HEK293T (cell line): ENCODE measurements around the gene MATCAP1.

Experiments used
- CTCF ChIA-PET: fragments of 350-600 bp; formaldehyde crosslinking; extraction: SDS; loops from one replicate; lab custom pipeline; 2021; ENCODE audit warnings: antibody characterized with exemption, inconsistent platforms; lab: Yijun Ruan, JAX
- POLR2A ChIA-PET: fragments of 350-600 bp; formaldehyde crosslinking; extraction: SDS; loops from one replicate; lab custom pipeline; 2020; ENCODE audit warnings: antibody characterized with exemption, inconsistent platforms; lab: Yijun Ruan, JAX
- DNase-seq: peaks from one replicate; pipeline ENCODE4 v3.0.0; 2012; ENCODE audit warnings: mixed read lengths; ENCODE audit errors: extremely low spot score
- ARNT ChIP-seq: fragments of 450-650 bp; IDR thresholded peaks from 2 replicates; pipeline ENCODE4 v1.6.1; 2017; ENCODE audit warnings: mild to moderate bottlenecking
- BHLHE40 ChIP-seq: fragments of 450-650 bp; IDR thresholded peaks from 2 replicates; pipeline ENCODE4 v1.6.1; 2016; ENCODE audit warnings: mild to moderate bottlenecking, moderate library complexity, borderline replicate concordance
- CTBP1 ChIP-seq: fragments of 450-650 bp; IDR thresholded peaks from 2 replicates; pipeline ENCODE4 v1.6.1; 2016; ENCODE audit warnings: borderline replicate concordance
- ELF4 ChIP-seq: fragments of 450-650 bp; IDR thresholded peaks from 2 replicates; pipeline ENCODE4 v1.6.1; 2017; ENCODE audit warnings: antibody characterized with exemption
- FOXA1 ChIP-seq: fragments of 450-650 bp; IDR thresholded peaks from 2 replicates; pipeline ENCODE4 v1.6.1; 2016; ENCODE audit warnings: mild to moderate bottlenecking
- FOXK2 ChIP-seq: fragments of 450-650 bp; IDR thresholded peaks from 2 replicates; pipeline ENCODE4 v1.6.1; 2016; ENCODE audit warnings: mild to moderate bottlenecking
- FOXM1 ChIP-seq: fragments of 450-650 bp; IDR thresholded peaks from 2 replicates; pipeline ENCODE4 v1.6.1; 2017; ENCODE audit warnings: mild to moderate bottlenecking, borderline replicate concordance
- HDGF ChIP-seq: fragments of 450-650 bp; IDR thresholded peaks from 2 replicates; pipeline ENCODE4 v1.6.1; 2017; ENCODE audit warnings: antibody characterized with exemption, borderline replicate concordance
- L3MBTL2 ChIP-seq: fragments of 450-650 bp; conservative IDR thresholded peaks from 2 replicates; pipeline ENCODE4 v1.6.1; 2016; ENCODE audit warnings: mild to moderate bottlenecking
- LEF1 ChIP-seq: fragments of 450-650 bp; IDR thresholded peaks from 2 replicates; pipeline ENCODE4 v1.6.1; 2017; ENCODE audit warnings: mild to moderate bottlenecking, borderline replicate concordance
- NFRKB ChIP-seq: fragments of 450-650 bp; IDR thresholded peaks from 2 replicates; pipeline ENCODE4 v1.6.1; 2016; ENCODE audit warnings: mild to moderate bottlenecking, moderate library complexity
- PKNOX1 ChIP-seq: fragments of 450-650 bp; IDR thresholded peaks from 2 replicates; pipeline ENCODE4 v1.6.1; 2016
- SP1 ChIP-seq: fragments of 450-650 bp; IDR thresholded peaks from 2 replicates; pipeline ENCODE4 v1.6.1; 2017
- SUZ12 ChIP-seq: fragments of 450-650 bp; IDR thresholded peaks from 2 replicates; pipeline ENCODE4 v1.6.1; 2016; ENCODE audit warnings: mild to moderate bottlenecking
- TARDBP ChIP-seq: fragments of 450-650 bp; IDR thresholded peaks from 2 replicates; pipeline ENCODE4 v1.6.1; 2016
- ZNF384 ChIP-seq: fragments of 450-650 bp; IDR thresholded peaks from 2 replicates; pipeline ENCODE4 v1.6.1; 2016

MATCAP1 gene

GRCh38 chr16:67177743-67178699, 5.7 kb downstream of the MATCAP1 start:
- ChIA-PET CTCF (no interaction called here), POLR2A (no interaction called here)
- DNase-seq: peak; percentile 59
- TF ChIP-seq FOXM1: no peak

GRCh38 chr16:67176662-67177061, 7.1 kb downstream of the MATCAP1 start:
- TF ChIP-seq TARDBP: no peak
- no peak for TF ChIP-seq CTBP1
- TF ChIP-seq ELF4: no peak
- TF ChIP-seq HDGF: no peak
- no peak for TF ChIP-seq NFRKB
- no peak for TF ChIP-seq ZNF384
- CTCF ChIA-PET: interaction anchor here (0.5 kb wide), 1 partner anchor 248 kb away, joined by 3 read pairs; no protein-coding TSS in a partner anchor
- DNase-seq: no peak
- POLR2A ChIA-PET: no interaction called here

GRCh38 chr16:67174706-67175231, 9.0 kb downstream of the MATCAP1 start:
- POLR2A ChIA-PET: interaction anchor here (0.9 to 1.0 kb wide), 3 partner anchors 16 to 23 kb away, joined by 3 read pairs; no protein-coding TSS in a partner anchor

GRCh38 chr16:67173808-67174705, 9.7 kb downstream of the MATCAP1 start:
- no peak for TF ChIP-seq ZNF384
- TF ChIP-seq FOXA1: no peak
- TF ChIP-seq HDGF: no peak
- no peak for TF ChIP-seq FOXM1
- TF ChIP-seq FOXK2: no peak
- no peak for TF ChIP-seq NFRKB
- TF ChIP-seq PKNOX1: no peak
- no peak for TF ChIP-seq ELF4
- TF ChIP-seq SP1: no peak
- no peak for TF ChIP-seq SUZ12
- no peak for TF ChIP-seq TARDBP
- TF ChIP-seq BHLHE40: no peak
- no peak for TF ChIP-seq LEF1
- TF ChIP-seq L3MBTL2: no peak
- no peak for TF ChIP-seq ARNT
- TF ChIP-seq CTBP1: no peak
- DNase-seq: no peak
- ChIA-PET CTCF (interaction anchor here (1.3 kb wide), 1 partner anchor 156 kb away, joined by 4 read pairs; no protein-coding TSS in a partner anchor), POLR2A (interaction anchor here (1.0 kb wide), 1 partner anchor 19 kb away, joined by 3 read pairs; no protein-coding TSS in a partner anchor)

More at GRCh38 chr16:67174706-67175231, 9.0 kb downstream of the MATCAP1 start:
- DNase-seq: no peak
- CTCF ChIA-PET: interaction anchor here (0.6 kb wide), 1 partner anchor 83 kb away, joined by 3 read pairs; no protein-coding TSS in a partner anchor
- no peak for TF ChIP-seq FOXK2
- no peak for TF ChIP-seq LEF1
- no peak for TF ChIP-seq NFRKB
- no peak for TF ChIP-seq ZNF384
- TF ChIP-seq TARDBP: no peak

- ChIA-PET POLR2A (no interaction called here), CTCF (interaction anchor here (1.3 kb wide), 1 partner anchor 155 kb away, joined by 4 read pairs; no protein-coding TSS in a partner anchor)
- TF ChIP-seq FOXA1 (no peak), ARNT (no peak), FOXM1 (no peak)
- no peak for DNase-seq
These were observed 10.4 kb downstream of the MATCAP1 start for GRCh38 chr16:67173323-67173722.

- ChIA-PET POLR2A (interaction anchor here (0.7 to 2.4 kb wide), 10 partner anchors 9 to 357 kb away, joined by 3 to 8 read pairs (median 6); partner anchors contain the start of genes CES3, EXOC3L1 and TMEM208), CTCF (interaction anchor here (1.0 to 3.5 kb wide), 3 partner anchors 11 to 153 kb away, joined by 3 to 19 read pairs (median 13); partner anchors contain the start of genes EXOC3L1, FBXL8 and TRADD)
- no peak for TF ChIP-seq ELF4
- no peak for TF ChIP-seq PKNOX1
- no peak for TF ChIP-seq NFRKB
- TF ChIP-seq FOXM1: no peak
- TF ChIP-seq FOXA1: no peak
- TF ChIP-seq SUZ12: no peak
- DNase-seq: no peak
These were observed 12.7 kb downstream of the MATCAP1 start for GRCh38 chr16:67170949-67171649.
